Stimulated activated CD4-positive, alpha-beta T cell treated with anti-CD3 and anti-CD28 coated beads, Interleukin-1b, Interleukin-23, amount 100 ng/mL, for 4 hours (primary cell): ENCODE measurements around the gene TCF20.

Experiments used
- DNase-seq, 2 donors: peaks; one replicate each; pipeline ENCODE4 v3.0.0-alpha.2; 2020; ENCODE audit warnings: low read depth in 2 of 2

TCF20 gene

DNA sequence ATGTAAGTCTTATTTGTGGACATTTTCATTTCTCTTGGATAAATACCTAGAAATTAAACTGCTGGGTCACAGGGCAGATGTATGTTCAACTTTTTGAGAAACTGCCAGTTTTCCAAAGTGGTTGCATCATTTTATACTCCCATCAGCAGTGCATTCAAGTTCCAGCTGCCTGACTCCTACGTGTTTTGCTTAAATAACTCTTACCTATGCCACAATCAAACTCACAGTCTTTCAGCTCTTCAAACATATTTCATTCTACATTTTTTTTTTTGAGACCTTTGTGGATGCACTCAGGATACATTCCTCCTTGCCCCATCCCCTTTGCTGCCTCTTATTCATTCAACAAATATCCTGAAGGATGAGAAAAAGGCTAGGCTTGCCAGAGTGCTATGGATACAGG, 9.2 kb downstream of the TCF20 start:
- no peak for DNase-seq

DNA sequence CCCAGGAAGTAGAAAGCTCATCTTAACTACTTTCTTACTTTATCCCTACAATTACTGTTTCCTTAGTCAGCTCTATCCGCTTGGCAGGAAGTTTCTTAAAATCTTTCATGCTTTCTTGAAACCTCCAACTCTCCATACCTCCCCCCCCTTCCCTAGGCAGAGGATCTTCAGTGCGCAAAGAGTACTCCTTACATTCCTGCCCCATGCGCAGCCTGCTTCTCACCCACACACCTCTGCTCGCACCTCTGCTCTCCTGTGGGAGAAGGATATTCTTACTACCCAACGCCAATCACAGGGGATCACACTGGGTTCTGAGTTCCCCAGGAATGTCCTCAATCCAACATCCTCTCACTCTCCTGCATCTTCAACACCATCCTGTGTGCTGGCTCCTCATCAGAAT, 12.3 kb downstream of the TCF20 start:
- no peak for DNase-seq

DNA sequence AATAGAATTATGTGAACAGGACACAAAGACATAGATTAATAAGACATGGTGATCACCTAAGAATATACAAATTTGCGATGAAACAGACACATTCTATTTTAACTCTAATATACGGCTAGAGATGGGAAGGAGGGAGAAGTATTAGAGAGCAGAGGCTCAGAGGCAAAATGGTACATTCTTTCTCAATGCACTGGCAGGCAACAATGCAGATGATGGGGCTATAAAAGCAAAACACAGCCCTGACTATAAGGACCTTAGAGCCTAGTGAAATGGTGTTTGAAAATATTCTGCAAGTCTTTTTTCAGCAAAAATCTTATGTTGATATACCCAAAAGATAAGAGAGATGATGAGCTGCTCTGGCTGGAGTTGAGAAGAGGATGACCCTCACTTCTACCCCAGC, 13.1 kb downstream of the TCF20 start:
- DNase-seq, result no peak

DNA sequence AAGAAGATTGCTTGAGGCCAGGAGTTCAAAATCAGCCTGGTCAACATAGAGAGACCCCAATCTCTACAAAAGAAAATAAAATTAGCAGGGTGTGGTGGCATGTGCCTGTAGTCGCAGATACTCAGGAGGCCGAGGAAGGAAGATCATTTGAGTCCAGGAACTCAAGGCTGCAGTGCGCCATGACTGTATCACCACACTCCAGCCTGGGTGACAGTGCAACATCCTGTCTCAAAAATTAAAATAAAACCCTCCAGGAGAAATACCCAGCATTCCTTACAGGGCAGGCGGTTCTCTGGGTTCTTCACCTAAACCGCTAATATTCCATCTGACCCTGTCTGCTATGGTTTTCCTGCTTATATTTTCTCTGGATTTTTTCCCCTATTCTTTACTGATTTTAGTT, 13.5 kb downstream of the TCF20 start:
- no peak for DNase-seq

DNA sequence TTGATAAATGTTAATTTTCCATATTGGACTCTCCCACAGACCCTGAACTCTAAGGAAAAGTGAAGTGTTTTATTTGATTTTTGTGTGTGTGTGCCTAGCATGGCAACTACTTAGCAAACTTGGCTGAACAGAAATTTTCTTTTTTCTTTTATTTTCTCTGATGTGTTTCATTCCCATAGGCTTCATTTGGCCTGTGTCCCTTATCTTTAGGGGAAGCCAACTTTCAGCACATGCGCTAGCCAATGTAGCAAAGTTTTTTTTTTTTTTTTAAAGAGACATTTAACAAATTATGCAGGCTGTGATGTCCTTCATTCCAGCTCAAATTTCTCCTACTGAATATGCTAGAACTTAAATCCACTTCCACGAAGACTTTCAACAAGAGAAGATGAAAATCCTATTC, 14.2 kb downstream of the TCF20 start:
- DNase-seq, result no peak

DNA sequence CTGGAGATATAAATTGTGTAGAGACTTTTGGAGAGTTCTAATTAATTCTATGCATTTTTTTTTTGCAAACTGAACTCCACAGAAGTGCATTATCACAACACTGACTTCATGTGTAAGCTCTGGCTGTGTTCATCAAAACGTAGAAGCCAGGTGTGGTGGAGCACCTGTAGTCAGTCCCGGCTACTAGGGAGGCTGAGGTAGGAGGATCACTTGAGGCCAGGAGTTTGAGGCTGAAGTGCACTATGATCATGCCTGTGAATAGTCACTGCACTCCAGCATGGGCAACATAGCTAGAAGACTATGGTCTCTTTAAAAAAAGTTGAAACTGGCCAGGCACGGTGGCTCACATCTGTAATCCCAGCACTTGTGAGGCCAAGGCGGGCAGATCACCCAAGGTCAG, 20.6 kb downstream of the TCF20 start:
- DNase-seq, result no peak

DNA sequence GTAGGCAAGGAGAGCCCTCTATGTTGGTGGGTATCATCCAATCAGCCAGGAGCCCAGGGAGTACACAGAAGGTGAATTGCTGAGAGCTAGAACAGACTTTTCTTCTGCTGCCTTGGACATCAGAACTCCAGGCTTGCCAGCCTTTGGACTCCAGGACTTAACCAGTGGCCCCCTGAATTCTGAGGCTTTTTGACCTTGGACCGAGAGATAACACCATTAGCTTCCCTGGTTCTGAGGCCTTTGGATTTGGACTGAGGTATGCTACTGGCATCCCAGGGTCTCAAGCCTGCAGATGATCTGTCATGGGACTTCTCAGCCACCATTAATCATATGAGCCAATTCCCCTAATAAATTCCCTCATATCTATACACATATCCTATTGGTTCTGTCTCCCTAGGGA, 21.5 kb downstream of the TCF20 start:
- DNase-seq, result no peak

DNA sequence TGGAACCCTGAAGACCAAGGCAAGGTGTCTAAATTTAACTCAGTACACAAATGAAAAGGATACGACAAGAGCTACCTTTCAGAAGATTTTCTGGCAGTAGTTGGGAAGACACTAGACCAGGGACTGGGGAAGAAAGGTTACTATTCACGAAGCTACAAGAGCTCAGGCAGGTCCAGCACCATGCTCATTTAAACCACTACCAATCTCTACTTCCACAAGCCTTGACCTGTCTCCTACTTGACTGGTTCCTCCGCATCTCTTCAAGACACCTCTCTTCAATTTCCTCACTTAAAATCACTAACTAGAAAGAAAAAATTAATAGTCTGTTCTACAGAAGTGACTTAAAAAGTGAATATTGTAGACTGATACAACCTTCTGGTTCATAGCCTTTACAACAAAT, 22.9 kb downstream of the TCF20 start:
- no peak for DNase-seq

DNA sequence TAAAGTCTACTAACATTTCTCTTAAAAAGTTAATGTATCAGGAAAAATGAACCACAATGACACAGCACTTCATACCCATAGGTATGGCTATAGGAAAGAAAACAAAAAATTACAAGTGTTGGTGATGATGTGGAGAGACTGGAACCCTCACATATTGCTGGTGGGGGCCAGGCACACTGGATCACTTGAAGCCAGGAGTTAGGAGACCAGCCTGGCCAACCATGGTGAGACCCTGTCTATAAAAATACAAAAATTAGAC, 26.7 kb downstream of the TCF20 start:
- no peak for DNase-seq

DNA sequence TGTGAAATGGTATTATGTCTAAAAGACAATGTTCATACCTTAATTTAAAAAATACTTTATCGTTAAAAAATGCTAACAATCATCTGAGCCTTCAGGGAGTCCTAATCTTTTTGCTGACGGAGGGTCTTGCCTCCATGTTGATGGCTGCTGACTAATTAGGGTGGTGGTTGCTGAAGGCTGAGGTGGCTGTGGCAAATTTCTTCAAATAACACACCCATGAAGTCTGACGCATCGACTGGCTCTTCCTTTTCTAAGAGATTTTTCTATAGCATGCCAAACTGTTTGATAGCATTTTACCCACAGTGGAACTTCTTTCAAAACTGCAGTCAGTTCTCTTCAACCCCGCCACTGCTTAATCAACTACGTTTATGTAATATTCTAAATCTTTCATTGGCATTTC, 33.6 kb downstream of the TCF20 start:
- no peak for DNase-seq

DNA sequence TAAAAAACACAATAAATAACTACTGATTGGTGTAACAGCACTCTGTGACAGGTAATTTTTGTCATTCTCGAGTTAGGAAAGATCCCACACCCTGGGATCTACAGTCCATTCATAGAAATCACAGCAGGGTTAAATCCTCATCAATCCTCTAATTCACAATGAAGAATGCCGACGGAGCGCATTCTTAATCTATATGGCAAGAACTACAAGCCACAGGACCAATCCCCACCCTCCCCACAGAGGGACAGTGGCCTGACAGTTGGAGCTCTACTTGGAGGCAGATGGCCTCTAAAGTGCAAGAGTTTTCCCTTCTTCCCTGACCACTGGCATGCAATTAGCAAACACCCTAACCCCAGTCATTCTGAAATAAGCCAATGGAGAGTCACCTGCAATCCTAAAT, 34.2 kb downstream of the TCF20 start:
- DNase-seq, result no peak

DNA sequence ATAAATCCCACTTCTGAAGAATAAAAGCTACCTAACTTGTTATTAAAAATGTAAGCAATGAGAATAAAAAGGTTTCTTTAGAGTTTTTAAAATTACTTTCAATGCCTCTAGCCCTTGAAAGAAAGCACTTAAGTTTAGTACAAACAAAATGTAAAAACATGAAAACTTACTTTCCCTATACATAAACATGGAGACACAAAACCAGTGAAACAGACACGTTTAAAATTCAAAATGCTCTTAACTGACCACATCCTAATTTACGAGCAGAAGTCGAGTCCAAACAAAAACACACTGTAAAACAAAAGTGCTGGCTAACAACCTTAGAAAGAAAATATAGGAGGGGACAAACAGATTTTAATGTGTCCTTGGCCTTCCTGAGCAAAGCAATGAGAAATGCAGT, 36.6 kb downstream of the TCF20 start:
- no peak for DNase-seq

DNA sequence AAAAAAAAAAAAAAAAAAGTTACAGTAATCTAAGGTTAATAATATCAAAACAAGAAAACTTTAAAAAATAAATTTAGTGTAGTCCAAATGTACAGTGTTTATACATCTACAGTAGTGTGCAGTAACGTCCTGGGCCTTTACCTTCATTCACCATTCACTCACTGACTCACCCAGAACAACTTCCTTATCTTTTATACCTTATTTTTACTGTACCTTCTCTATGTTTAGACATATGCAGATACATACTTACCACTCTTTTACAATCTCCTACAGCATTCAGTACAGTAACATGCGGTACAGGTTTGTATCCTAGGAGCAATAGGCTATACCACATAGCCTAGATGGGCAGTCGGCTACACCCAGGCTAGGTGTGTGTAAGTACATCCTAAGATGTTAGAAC, 38.5 kb downstream of the TCF20 start:
- no peak for DNase-seq

DNA sequence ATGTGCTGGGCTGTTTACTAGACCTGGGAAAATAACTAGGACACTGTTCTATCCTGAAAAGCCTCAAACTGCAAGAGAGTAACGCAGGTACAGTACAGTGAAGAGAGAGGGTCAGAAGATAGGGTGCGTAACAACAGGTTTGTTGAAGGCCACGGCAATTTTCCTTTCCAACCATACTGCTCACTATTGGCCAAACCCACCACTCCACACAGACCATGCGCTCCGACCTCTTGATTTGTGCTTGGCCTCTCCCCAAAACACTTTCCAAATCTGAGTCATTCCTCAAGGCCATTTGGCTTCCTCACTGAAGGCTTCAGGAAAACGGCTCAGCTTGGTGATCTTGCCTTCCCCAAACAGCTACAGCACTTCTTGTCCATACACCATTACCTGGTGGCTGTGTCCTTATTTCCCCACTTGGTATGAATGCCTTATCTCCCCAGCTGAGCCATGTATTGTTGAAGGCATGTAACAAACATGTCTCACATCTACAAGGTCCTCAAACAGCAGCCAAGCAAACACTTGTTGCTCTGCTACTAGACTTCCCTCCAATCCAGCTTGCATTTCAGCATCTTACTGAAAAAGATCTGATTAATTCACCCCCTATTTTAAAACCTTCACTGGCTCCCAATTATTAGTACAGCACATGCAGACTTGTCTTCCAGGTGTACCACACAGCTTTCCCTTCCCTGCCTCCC, 40.9 kb downstream of the TCF20 start:
- no peak for DNase-seq

DNA sequence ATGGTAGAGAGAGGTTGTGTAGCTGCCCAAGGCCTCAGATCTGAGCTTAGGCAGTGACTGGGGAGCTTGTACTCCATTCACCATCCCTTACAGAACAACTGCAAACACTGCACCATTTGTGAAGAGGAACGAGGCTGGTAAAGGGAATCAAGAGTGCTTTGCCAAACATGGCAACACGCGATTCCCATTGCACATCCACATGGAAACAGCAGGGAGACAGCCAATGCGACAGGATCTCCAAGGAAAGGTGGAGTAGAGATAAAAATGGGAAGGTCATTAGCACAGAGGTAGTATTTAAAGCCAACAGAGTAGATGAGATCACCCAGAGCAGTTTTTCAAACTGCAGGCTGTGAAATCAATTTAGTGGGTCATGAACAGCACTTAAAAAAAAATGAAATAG, 42.0 kb downstream of the TCF20 start:
- no peak for DNase-seq

DNA sequence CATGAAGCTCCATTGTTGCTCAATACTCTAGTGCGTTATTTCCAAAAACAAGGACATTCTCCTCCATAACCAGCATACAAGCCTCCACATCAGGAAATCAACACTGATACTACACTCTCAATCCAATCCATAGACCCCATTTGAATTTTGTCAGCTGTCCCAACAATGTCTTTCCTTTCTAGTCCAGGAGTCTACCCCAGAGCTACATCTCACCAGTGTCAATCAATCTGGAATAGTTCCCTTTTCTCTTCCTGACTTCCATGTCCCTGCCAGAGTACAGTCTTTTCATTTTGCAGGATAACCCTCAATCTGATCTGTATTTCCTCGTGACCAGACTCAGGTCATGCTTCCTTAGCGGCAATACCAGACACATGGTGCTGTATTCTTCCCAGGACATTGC, 43.0 kb downstream of the TCF20 start:
- no peak for DNase-seq

DNA sequence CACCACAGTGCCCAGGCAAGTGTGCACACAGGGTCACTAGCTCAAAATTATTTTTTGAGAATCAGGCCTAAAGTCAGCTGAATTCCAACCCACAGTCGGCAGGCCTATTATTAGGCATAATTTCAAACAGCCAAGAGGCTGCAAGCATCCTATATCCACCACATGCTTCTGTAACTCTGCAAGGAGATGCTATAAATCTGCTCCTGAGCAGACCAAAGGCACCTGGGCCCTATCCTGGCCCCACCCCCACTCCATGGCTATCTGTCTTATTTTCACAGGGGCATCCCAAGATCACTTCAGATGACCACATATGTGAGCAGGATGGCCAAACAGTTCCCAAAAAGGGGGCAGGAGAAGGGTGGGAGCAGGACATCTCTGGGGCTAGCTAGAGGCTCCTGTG, 44.6 kb downstream of the TCF20 start:
- DNase-seq, result no peak

DNA sequence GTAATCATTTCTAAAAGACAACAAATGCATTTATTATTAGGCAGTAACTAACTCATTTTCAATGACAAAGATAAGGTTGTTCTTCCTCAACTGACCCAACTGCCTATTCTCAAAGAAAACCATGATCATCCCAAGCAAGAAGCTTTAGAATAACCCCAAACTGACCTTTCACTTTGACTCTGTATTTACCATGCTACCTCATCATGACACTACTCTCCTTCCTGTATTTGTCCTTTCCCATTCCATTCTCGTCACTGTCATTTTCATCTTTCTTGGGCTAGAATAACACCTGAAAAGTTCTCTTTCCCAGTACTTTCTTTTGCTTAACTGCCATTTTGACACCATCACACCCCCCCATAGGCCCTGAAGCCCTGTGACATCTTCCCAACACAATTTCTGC, 48.3 kb downstream of the TCF20 start:
- DNase-seq, result no peak
